ENCODE measurements around the gene SESN1.
A peak's percentile ranks its signal among the peaks of the same experiment; 100 is the strongest.

DNA sequence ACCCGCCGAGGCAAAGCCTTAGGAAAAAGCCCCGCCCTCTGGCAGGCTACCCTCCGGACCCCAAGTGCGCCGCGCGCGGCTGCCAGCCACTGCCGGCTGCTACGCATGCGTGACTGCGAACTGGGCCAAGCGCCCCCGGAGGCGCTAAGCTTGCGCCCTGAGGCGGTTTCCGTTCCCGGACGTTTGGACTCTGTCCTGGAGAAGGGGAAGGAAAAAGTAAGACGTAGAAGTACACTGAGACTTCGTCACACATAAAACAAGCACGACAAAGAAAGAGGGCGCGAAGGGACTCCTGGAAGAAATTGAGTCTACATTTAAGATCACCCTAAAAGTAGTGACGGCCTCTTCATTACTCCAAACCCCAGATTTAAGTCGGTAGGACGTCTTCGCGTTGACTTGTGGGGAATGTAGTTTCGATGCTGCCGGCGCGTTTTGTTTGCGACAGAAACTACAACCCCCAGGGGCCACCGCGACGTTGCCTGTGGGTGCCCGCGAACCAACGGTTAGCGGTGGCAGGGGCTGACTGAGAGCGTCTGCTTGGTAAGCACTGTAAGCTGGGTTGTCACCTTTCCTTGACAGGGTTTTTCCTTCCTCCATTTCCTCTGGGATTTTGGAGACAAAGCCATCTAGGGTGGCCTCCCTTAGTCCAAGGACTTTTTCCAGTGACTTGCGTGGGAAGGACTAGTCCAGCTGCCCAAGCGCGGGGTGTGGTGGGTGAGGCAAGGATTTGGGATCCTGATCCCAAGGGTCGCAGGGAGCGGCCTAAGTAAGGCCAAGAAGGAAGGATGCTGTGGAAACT lies 589 bp upstream of the SESN1 start, which contains the start of gene CEP57L1:
- TF ChIP-seq, protein P1, sequence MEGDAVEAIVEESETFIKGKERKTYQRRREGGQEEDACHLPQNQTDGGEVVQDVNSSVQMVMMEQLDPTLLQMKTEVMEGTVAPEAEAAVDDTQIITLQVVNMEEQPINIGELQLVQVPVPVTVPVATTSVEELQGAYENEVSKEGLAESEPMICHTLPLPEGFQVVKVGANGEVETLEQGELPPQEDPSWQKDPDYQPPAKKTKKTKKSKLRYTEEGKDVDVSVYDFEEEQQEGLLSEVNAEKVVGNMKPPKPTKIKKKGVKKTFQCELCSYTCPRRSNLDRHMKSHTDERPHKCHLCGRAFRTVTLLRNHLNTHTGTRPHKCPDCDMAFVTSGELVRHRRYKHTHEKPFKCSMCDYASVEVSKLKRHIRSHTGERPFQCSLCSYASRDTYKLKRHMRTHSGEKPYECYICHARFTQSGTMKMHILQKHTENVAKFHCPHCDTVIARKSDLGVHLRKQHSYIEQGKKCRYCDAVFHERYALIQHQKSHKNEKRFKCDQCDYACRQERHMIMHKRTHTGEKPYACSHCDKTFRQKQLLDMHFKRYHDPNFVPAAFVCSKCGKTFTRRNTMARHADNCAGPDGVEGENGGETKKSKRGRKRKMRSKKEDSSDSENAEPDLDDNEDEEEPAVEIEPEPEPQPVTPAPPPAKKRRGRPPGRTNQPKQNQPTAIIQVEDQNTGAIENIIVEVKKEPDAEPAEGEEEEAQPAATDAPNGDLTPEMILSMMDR (IDR thresholded peaks at IDR 0.05): peak in 1 of 7 experiments; percentile 22
- peak in 2 of 3 donors; percentile 67 to 73 for TF ChIP-seq POLR2A (IDR thresholded peaks at IDR 0.05)
